Measurements from ENCODE around the gene SYT13. TPM values are rescaled to one million over a fixed set of nuclear protein-coding genes. Genes with fewer than 3 reads are reported as not detected.
"Not testable (repeated sequence)": the region's sequence is repeated elsewhere in the genome, so short reads cannot be mapped to it uniquely, and the experiment has no call there.

SYT13 gene
- total and polyA plus RNA-seq, 2 experiments from 2014 or later = 1.7 to 11.5 TPM

DNA sequence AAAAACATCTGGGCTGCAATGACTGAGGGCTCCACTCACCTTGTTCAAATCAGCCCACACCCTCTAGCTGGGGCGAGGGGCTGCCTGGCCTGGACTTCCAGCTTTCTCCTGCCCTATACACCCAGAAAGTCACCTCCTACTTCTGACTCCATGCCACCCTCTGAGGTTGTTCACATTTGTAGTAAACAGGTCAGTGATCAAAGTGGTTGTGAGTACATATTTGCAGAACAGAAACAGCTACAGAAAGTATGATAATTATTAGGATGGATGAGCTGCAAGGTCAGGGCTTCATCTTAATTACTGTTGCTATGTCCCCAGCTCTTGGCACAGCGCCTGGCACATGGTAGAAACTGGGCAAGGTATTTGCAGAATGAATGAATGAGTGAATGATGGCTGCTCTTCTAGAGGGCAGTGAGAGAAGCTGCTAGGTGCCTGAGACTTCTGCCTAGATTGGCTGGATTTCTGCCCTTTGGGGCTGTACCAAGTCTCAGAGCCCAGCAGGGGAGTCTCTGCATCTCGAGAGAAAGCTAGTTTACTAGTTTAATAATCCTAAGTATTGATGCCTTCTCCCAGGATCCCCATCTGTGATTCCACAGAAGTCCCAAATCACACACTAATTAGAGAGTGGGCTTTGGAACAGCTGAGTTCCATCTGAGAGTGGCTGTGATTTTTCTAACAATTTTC is 36.0 kb downstream of the SYT13 start:
- TF ChIP-seq EZH2 (IDR thresholded peaks at IDR 0.05; ENCODE audit: borderline replicate concordance) = no peak
- TF ChIP-seq EZH2phosphoT487 (IDR thresholded peaks at IDR 0.05; ENCODE audit: low read depth, severe bottlenecking, unreplicated experiment) = no peak
- no peak for TF ChIP-seq CTCF (IDR thresholded peaks at IDR 0.05; ENCODE audit: poor library complexity)
- no peaks in the 10 kb centered on the region for H4K20me1 ChIP-seq (ENCODE audit: insufficient read depth, poor library complexity, severe bottlenecking)
- H3K4me1 ChIP-seq (ENCODE audit: insufficient read depth) = no peaks in the 10 kb centered on the region
- no peaks in the 10 kb centered on the region for H3K36me3 ChIP-seq (replicated peaks; ENCODE audit: insufficient read depth, low read depth)
- WGBS (ENCODE audit: low lambda C conversion rate, missing lambda C conversion rate) = 81% methylated on average over 3 of the region's 3 CpGs
- H3K27me3 ChIP-seq = no peaks in the 10 kb centered on the region
- no peak overlapping the region for H2AFZ ChIP-seq
- H3K4me2 ChIP-seq = no peak overlapping the region
- H3K79me2 ChIP-seq = no peaks in the 10 kb centered on the region
- H3K27ac ChIP-seq = no peak overlapping the region
- no peaks in the 10 kb centered on the region for H3K9me2 ChIP-seq (replicated peaks; ENCODE audit: insufficient read depth)
- no peak overlapping the region for H3K4me3 ChIP-seq
- no peaks in the 10 kb centered on the region for H3K9me3 ChIP-seq (ENCODE audit: low read depth)
- DNase-seq (ENCODE audit: low spot score) = no peak

DNA sequence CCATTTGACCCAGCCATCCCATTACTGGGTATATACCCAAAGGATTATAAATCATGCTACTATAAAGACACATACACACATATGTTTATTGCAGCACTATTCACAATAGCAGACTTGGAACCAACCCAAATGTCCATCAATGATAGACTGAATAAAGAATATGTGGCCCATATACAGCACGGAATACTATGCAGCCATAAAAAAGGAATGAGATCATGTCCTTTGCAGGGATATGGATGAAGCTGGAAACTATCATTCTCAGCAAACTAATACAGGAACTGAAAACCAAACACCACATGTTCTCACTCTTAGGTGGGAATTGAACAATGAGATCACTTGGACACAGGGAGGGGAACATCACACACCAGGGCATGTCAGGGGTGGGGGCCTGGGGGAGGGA is 36.8 kb downstream of the SYT13 start:
- H3K4me2 ChIP-seq; H3K27me3 ChIP-seq; H3K79me2 ChIP-seq; H2AFZ ChIP-seq; H3K9me3 ChIP-seq (ENCODE audit: low read depth); H3K36me3 ChIP-seq (replicated peaks; ENCODE audit: insufficient read depth, low read depth); H4K20me1 ChIP-seq (ENCODE audit: insufficient read depth, poor library complexity, severe bottlenecking); H3K4me1 ChIP-seq (ENCODE audit: insufficient read depth); DNase-seq (ENCODE audit: low spot score); H3K27ac ChIP-seq; H3K4me3 ChIP-seq; H3K9me2 ChIP-seq (replicated peaks; ENCODE audit: insufficient read depth): not testable (repeated sequence)
- WGBS (ENCODE audit: low lambda C conversion rate, missing lambda C conversion rate) = 92% methylated on average over 1 of the region's 1 CpG

DNA sequence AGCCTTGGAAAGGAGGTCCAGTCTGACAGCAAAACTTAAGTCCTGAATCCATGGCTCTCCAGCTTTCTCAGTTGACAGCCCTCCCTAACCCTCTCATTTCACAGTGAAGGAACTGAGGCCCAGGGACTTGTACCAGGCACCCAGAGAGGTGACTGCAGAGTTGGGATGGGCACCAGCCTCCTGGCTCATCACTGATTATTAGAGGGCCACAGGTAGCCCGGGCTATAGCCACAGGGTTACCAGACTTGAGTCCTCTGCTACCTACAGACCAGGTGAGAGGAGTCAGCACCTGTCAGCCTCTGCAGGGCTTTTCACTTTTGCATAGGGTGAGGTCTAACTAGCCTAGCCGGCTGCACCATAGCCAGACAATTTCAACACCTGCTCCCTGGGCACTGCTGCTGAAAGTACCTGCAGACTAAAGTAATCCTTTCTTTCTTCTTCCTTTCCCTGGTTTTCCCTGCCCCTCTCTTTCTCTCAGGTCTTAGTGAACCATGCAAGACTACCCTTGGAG is 37.6 kb downstream of the SYT13 start:
- Histone ChIP-seq H3K27me3 (no peaks in the 10 kb centered on the region), H3K4me3 (no peak overlapping the region), H3K9me2 (replicated peaks; ENCODE audit: insufficient read depth) (no peaks in the 10 kb centered on the region), H3K27ac (no peak overlapping the region), H4K20me1 (ENCODE audit: insufficient read depth, poor library complexity, severe bottlenecking) (no peaks in the 10 kb centered on the region), H3K4me1 (ENCODE audit: insufficient read depth) (peaks cover 4% of the 10 kb centered on the region), H3K79me2 (no peaks in the 10 kb centered on the region), H3K36me3 (replicated peaks; ENCODE audit: insufficient read depth, low read depth) (no peaks in the 10 kb centered on the region), H3K9me3 (ENCODE audit: low read depth) (no peaks in the 10 kb centered on the region), H3K4me2 (no peak overlapping the region), H2AFZ (no peak overlapping the region)
- DNase-seq (ENCODE audit: low spot score) = no peak
- TF ChIP-seq EZH2 (IDR thresholded peaks at IDR 0.05; ENCODE audit: borderline replicate concordance) (no peak), EZH2phosphoT487 (IDR thresholded peaks at IDR 0.05; ENCODE audit: low read depth, severe bottlenecking, unreplicated experiment) (no peak), CTCF (IDR thresholded peaks at IDR 0.05; ENCODE audit: poor library complexity) (no peak)
- 96% methylated on average over 2 of the region's 2 CpGs for WGBS (ENCODE audit: low lambda C conversion rate, missing lambda C conversion rate)

DNA sequence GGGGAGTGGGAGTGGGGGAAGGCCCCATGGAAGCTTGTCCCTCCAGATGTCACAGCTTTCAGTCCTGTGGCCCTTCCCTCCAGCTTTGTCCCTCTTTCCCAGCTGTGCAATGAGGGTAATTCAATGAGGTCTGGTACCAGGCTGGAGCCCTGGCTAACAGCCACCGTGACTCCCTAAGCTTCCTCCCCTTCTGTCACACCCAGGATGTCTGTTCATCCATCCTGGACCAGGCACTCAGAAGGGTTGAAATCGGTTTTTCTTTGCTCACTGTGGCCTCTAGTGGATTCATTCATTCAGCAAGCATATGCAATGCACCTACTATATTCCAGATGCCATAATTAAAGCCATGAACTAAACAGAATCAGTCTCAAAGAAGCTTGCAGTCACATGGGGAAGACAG is 38.7 kb downstream of the SYT13 start:
- peaks cover 4% of the 10 kb centered on the region for H3K4me1 ChIP-seq (ENCODE audit: insufficient read depth)
- no peaks in the 10 kb centered on the region for H3K27me3 ChIP-seq
- H2AFZ ChIP-seq = no peak overlapping the region
- 56% methylated on average over 2 of the region's 2 CpGs for WGBS (ENCODE audit: low lambda C conversion rate, missing lambda C conversion rate)
- no peak overlapping the region for H3K4me2 ChIP-seq
- H3K27ac ChIP-seq = no peak overlapping the region
- H3K4me3 ChIP-seq = no peak overlapping the region
- DNase-seq (ENCODE audit: low spot score) = no peak
- H3K36me3 ChIP-seq (replicated peaks; ENCODE audit: insufficient read depth, low read depth) = no peaks in the 10 kb centered on the region
- no peaks in the 10 kb centered on the region for H3K9me2 ChIP-seq (replicated peaks; ENCODE audit: insufficient read depth)
- no peaks in the 10 kb centered on the region for H4K20me1 ChIP-seq (ENCODE audit: insufficient read depth, poor library complexity, severe bottlenecking)
- TF ChIP-seq EZH2 (IDR thresholded peaks at IDR 0.05; ENCODE audit: borderline replicate concordance) (no peak), EZH2phosphoT487 (IDR thresholded peaks at IDR 0.05; ENCODE audit: low read depth, severe bottlenecking, unreplicated experiment) (no peak), CTCF (IDR thresholded peaks at IDR 0.05; ENCODE audit: poor library complexity) (no peak)
- H3K79me2 ChIP-seq = no peaks in the 10 kb centered on the region
- no peaks in the 10 kb centered on the region for H3K9me3 ChIP-seq (ENCODE audit: low read depth)
